H7 (cell line): ENCODE data around the gene FUOM. TPM values are rescaled to one million over a fixed set of nuclear protein-coding genes. Genes with fewer than 3 reads are reported as not detected.

ENCODE experiments used
- DNase-seq: peaks from one replicate; pipeline ENCODE4 v3.0.0; 2012
- H3K27me3 ChIP-seq: 2 replicates; pipeline ENCODE4 v1.6.0; 2011; ENCODE audit warnings: mild to moderate bottlenecking, low read length; ENCODE audit not compliant: control insufficient read depth, insufficient read depth
- H3K36me3 ChIP-seq: replicated peaks from 2 replicates; pipeline ENCODE4 v1.5.1; 2011; ENCODE audit warnings: low read length; ENCODE audit not compliant: control insufficient read depth, insufficient read depth
- H3K4me3 ChIP-seq: 2 replicates; pipeline ENCODE4 v1.5.1; 2011; ENCODE audit warnings: low read depth, mild to moderate bottlenecking, control low read depth, low read length, moderate library complexity; ENCODE audit not compliant: insufficient read depth
- total RNA-seq: library from RNA; depleted of rRNA; stranded (reverse); fragments of >200 nt; shearing (Covaris generic); gene quantifications from 2 replicates; pipeline ENCODE4 v1.2.3, GENCODE V29; 2014

Gene FUOM
- total RNA-seq, 1 experiment from 2014 or later = 50.5 TPM

- Histone ChIP-seq H3K4me3 (no peak overlapping the region), H3K36me3 (peaks cover 29% of the 10 kb centered on the region), H3K27me3 (no peaks in the 10 kb centered on the region)
- DNase-seq = no peak
Observed at GRCh38 chr10:133366130-133366478, 8.3 kb upstream of the FUOM start.

GRCh38 chr10:133365461-133366129, 7.8 kb upstream of the FUOM start:
- Histone ChIP-seq H3K4me3 (no peak overlapping the region), H3K27me3 (no peaks in the 10 kb centered on the region), H3K36me3 (peaks cover 28% of the 10 kb centered on the region)
- no peak for DNase-seq

- Histone ChIP-seq H3K36me3 (peaks cover 22% of the 10 kb centered on the region), H3K4me3 (no peak overlapping the region), H3K27me3 (no peaks in the 10 kb centered on the region)
- no peak for DNase-seq
Observed at GRCh38 chr10:133364645-133365431, 7.0 kb upstream of the FUOM start.

GRCh38 chr10:133362846-133363245, 5.0 kb upstream of the FUOM start:
- no peaks in the 10 kb centered on the region for H3K27me3 ChIP-seq
- H3K4me3 ChIP-seq = no peak overlapping the region
- no peak for DNase-seq
- H3K36me3 ChIP-seq = peaks cover 15% of the 10 kb centered on the region

GRCh38 chr10:133361773-133362441, 4.1 kb upstream of the FUOM start:
- Histone ChIP-seq H3K36me3 (peaks cover 15% of the 10 kb centered on the region), H3K27me3 (no peaks in the 10 kb centered on the region), H3K4me3 (no peak overlapping the region)
- DNase-seq = no peak

GRCh38 chr10:133361227-133361626, 3.4 kb upstream of the FUOM start:
- DNase-seq = no peak
- Histone ChIP-seq H3K4me3 (no peak overlapping the region), H3K36me3 (peaks cover 14% of the 10 kb centered on the region), H3K27me3 (no peaks in the 10 kb centered on the region)

GRCh38 chr10:133359972-133360610, 2.3 kb upstream of the FUOM start:
- DNase-seq = no peak
- H3K4me3 ChIP-seq = no peak overlapping the region
- H3K27me3 ChIP-seq = no peaks in the 10 kb centered on the region
- peaks cover 11% of the 10 kb centered on the region for H3K36me3 ChIP-seq

- Histone ChIP-seq H3K36me3 (peaks cover 8% of the 10 kb centered on the region), H3K4me3 (no peak overlapping the region), H3K27me3 (no peaks in the 10 kb centered on the region)
- DNase-seq = peak; percentile 50
Observed at GRCh38 chr10:133359554-133359971, 1.7 kb upstream of the FUOM start.

- peak; percentile 49 for DNase-seq
- Histone ChIP-seq H3K36me3 (peaks cover 8% of the 10 kb centered on the region), H3K27me3 (no peaks in the 10 kb centered on the region), H3K4me3 (no peak overlapping the region)
Observed at GRCh38 chr10:133358925-133359310, 1.1 kb upstream of the FUOM start.

- Histone ChIP-seq H3K4me3 (no peak overlapping the region), H3K27me3 (no peaks in the 10 kb centered on the region), H3K36me3 (peaks cover 8% of the 10 kb centered on the region)
- DNase-seq = no peak
Observed at GRCh38 chr10:133358162-133358924, 524 bp upstream of the FUOM start.

- peak overlapping the region; percentile 78 for H3K4me3 ChIP-seq
- DNase-seq = peak; percentile 87
- H3K27me3 ChIP-seq = no peaks in the 10 kb centered on the region
- peaks cover 4% of the 10 kb centered on the region for H3K36me3 ChIP-seq
Observed at GRCh38 chr10:133356549-133357284, 1.1 kb downstream of the FUOM start.

- H3K36me3 ChIP-seq = peaks cover 4% of the 10 kb centered on the region
- no peak overlapping the region for H3K4me3 ChIP-seq
- DNase-seq = peak; percentile 51
- H3K27me3 ChIP-seq = no peaks in the 10 kb centered on the region
Observed at GRCh38 chr10:133355991-133356390, 1.8 kb downstream of the FUOM start.

GRCh38 chr10:133355266-133355665, 2.6 kb downstream of the FUOM start:
- peaks cover 4% of the 10 kb centered on the region for H3K36me3 ChIP-seq
- H3K27me3 ChIP-seq = no peaks in the 10 kb centered on the region
- no peak overlapping the region for H3K4me3 ChIP-seq
- no peak for DNase-seq
